Adipocyte (in vitro differentiated cells): ENCODE results near the gene PALM.

Source experiments
- DNase-seq: peaks from one replicate; pipeline ENCODE4 v3.0.0-alpha.2; 2015; ENCODE audit warnings: low read depth
- H3K27me3 ChIP-seq: replicated peaks from 2 replicates; pipeline ENCODE4 v1.7.0; 2013; ENCODE audit warnings: mild to moderate bottlenecking, low read length, moderate library complexity; ENCODE audit not compliant: control insufficient read depth, insufficient read depth
- H3K36me3 ChIP-seq: 2 replicates; pipeline ENCODE4 v1.7.0; 2013; ENCODE audit warnings: low read length, mild to moderate bottlenecking, moderate library complexity; ENCODE audit not compliant: control insufficient read depth, insufficient read depth, severe bottlenecking
- H3K4me1 ChIP-seq: 2 replicates; pipeline ENCODE4 v1.7.0; 2013; ENCODE audit warnings: mild to moderate bottlenecking, low read length, moderate library complexity; ENCODE audit not compliant: control insufficient read depth, insufficient read depth
- H3K4me3 ChIP-seq: 2 replicates; pipeline ENCODE4 v1.7.0; 2013; ENCODE audit warnings: mild to moderate bottlenecking, low read length, moderate library complexity
- H3K9ac ChIP-seq: 2 replicates; pipeline ENCODE4 v1.7.0; 2013; ENCODE audit warnings: mild to moderate bottlenecking, low read length, moderate library complexity
- H3K9me3 ChIP-seq: 2 replicates; pipeline ENCODE4 v1.7.0; 2013; ENCODE audit warnings: mild to moderate bottlenecking, low read length, moderate library complexity; ENCODE audit not compliant: control insufficient read depth

PALM gene

GRCh38 chr19:681029-682019, 27.4 kb upstream of the PALM start:
- no peaks in the 10 kb centered on the region for H3K27me3 ChIP-seq
- no peak for DNase-seq
- no peak overlapping the region for H3K4me3 ChIP-seq

GRCh38 chr19:682678-683320, 25.9 kb upstream of the PALM start:
- no peaks in the 10 kb centered on the region for H3K27me3 ChIP-seq
- H3K4me1 ChIP-seq, result peaks cover 19% of the 10 kb centered on the region
- H3K9ac ChIP-seq, result no peak overlapping the region
- peaks cover 9% of the 10 kb centered on the region for H3K36me3 ChIP-seq
- DNase-seq, result no peak
- no peak overlapping the region for H3K4me3 ChIP-seq
- H3K9me3 ChIP-seq, result no peaks in the 10 kb centered on the region

More at GRCh38 chr19:681029-682019, 27.4 kb upstream of the PALM start:
- Histone ChIP-seq H3K9me3 (no peaks in the 10 kb centered on the region), H3K4me1 (peaks cover 21% of the 10 kb centered on the region), H3K36me3 (peaks cover 9% of the 10 kb centered on the region), H3K9ac (no peak overlapping the region)

GRCh38 chr19:685454-685931, 23.2 kb upstream of the PALM start:
- H3K4me1 ChIP-seq, result peaks cover 6% of the 10 kb centered on the region
- no peak overlapping the region for H3K4me3 ChIP-seq
- H3K9ac ChIP-seq, result no peak overlapping the region
- DNase-seq, result no peak
- peaks cover 9% of the 10 kb centered on the region for H3K36me3 ChIP-seq
- H3K27me3 ChIP-seq, result no peaks in the 10 kb centered on the region
- H3K9me3 ChIP-seq, result no peaks in the 10 kb centered on the region

DNA sequence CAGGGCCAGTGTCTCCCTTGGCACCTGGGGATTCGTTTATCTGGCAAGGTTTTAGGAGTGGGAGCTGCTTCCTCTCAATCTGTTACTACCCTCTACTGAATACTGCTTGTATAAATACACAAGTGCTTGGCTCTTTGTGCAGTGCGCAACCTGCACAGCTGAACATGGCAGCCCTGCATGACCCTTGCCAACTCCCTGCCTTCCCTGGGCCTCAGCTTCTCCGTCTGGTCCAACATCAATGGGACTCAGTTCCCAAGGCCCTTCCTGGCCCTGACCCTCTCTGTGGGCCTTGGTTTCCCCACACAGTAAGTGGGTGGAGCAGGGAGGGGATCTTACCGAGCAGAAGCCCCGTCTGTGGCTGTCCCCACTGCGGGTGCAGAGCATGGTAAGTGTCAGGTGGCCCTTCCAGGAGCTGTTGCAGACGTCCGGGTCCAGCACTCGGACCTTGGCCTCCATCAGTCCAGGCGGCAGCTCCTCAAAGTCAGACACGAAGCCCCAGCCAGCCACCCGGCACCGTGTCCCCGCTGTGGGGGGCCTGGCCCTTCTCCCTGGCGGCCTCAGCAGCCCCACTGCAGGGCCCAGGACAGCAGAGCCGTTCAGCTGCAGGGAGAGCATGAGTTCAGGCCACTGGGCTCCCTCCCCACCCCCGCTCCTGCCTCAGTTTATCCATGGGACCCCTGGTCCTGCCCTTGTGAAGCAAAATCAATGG, 22.0 kb upstream of the PALM start:
- no peaks in the 10 kb centered on the region for H3K9me3 ChIP-seq
- DNase-seq, result no peak
- no peaks in the 10 kb centered on the region for H3K27me3 ChIP-seq
- H3K9ac ChIP-seq, result no peak overlapping the region
- peaks cover 3% of the 10 kb centered on the region for H3K4me1 ChIP-seq
- H3K4me3 ChIP-seq, result no peak overlapping the region
- peaks cover 3% of the 10 kb centered on the region for H3K36me3 ChIP-seq

GRCh38 chr19:687569-688166, 21.1 kb upstream of the PALM start:
- H3K9ac ChIP-seq, result no peak overlapping the region
- H3K4me3 ChIP-seq, result no peak overlapping the region
- H3K9me3 ChIP-seq, result no peaks in the 10 kb centered on the region
- H3K36me3 ChIP-seq, result no peaks in the 10 kb centered on the region
- peaks cover 3% of the 10 kb centered on the region for H3K4me1 ChIP-seq
- DNase-seq, result no peak
- H3K27me3 ChIP-seq, result no peaks in the 10 kb centered on the region

DNA sequence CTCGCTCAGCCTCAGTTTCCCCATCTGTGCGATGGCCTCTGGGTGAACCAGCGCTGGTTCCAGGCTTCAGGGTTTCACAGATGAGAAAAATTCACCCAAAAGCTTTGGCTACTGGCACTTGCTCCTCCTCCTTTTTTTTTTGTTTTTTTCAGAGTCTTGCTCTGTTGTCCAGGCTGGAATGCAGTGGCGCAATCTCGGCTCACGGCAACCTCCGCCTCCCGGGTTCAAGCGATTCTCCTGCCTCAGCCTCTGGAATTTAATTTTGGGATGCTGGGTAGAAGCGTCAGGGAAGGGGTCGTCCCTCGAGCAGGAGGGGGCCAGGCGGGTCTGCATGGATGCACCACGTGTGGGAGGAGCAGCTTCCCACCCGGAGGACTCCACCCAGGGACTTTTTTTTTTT, 20.5 kb upstream of the PALM start:
- no peak overlapping the region for H3K4me3 ChIP-seq
- no peaks in the 10 kb centered on the region for H3K27me3 ChIP-seq
- H3K36me3 ChIP-seq, result no peaks in the 10 kb centered on the region
- no peak for DNase-seq
- no peaks in the 10 kb centered on the region for H3K9me3 ChIP-seq
- no peak overlapping the region for H3K9ac ChIP-seq
- H3K4me1 ChIP-seq, result peaks cover 3% of the 10 kb centered on the region

- Histone ChIP-seq H3K36me3 (no peaks in the 10 kb centered on the region), H3K9ac (no peak overlapping the region), H3K4me3 (no peak overlapping the region), H3K9me3 (no peaks in the 10 kb centered on the region), H3K27me3 (no peaks in the 10 kb centered on the region), H3K4me1 (peaks cover 3% of the 10 kb centered on the region)
- DNase-seq, result no peak
These were observed 19.7 kb upstream of the PALM start for GRCh38 chr19:688992-689391.

DNA sequence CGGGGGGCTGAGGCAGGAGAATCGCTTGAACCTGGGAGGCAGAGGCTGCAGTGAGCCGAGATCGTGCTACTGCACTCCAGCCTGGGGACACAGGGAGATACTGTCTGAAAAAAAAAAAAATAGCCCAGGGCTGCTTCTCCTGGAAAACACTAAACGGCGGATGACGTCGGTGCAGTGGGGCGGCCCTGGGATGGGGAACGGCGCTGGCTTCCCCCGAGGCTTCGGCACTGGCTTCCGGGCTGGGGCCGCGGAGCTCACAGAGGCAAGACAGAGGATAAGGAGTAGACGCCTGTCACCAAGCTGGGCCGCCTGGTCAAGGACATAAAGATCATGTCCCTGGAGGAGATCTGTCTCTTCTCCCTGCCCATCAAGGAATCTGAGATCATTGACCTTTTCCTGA, 18.5 kb upstream of the PALM start:
- no peak for DNase-seq

GRCh38 chr19:694481-695351, 14.0 kb upstream of the PALM start:
- Histone ChIP-seq H3K36me3 (no peaks in the 10 kb centered on the region), H3K4me1 (no peaks in the 10 kb centered on the region), H3K27me3 (peaks cover 11% of the 10 kb centered on the region), H3K4me3 (no peak overlapping the region), H3K9ac (no peak overlapping the region), H3K9me3 (no peaks in the 10 kb centered on the region)
- DNase-seq, result no peak

More for the DNA sequence above, 18.5 kb upstream of the PALM start:
- no peaks in the 10 kb centered on the region for H3K27me3 ChIP-seq
- H3K4me3 ChIP-seq, result no peak overlapping the region
- no peak overlapping the region for H3K9ac ChIP-seq
- no peaks in the 10 kb centered on the region for H3K36me3 ChIP-seq
- no peaks in the 10 kb centered on the region for H3K9me3 ChIP-seq
- H3K4me1 ChIP-seq, result peaks cover 3% of the 10 kb centered on the region

- Histone ChIP-seq H3K4me1 (no peaks in the 10 kb centered on the region), H3K4me3 (no peak within 1 kb of the TSS), H3K9me3 (no peaks in the 10 kb centered on the region), H3K27me3 (peaks cover 11% of the 10 kb centered on the region), H3K36me3 (no peaks in the 10 kb centered on the region), H3K9ac (no peak within 1 kb of the TSS)
- no peak for DNase-seq
These were observed 13.3 kb upstream of the PALM start, which contains the start of gene PRSS57 for GRCh38 chr19:695352-695949. TSS of gene PRSS57 (minus strand) at chr19:695452. CDS start at chr19:695430, 22 bp downstream.
